ENCODE measurements around the gene PABPN1L.

GRCh38 chr16:88850531-88851199, 15.8 kb downstream of the PABPN1L start:
- no peak for TF ChIP-seq POLR2A (IDR thresholded peaks at IDR 0.05)
- no peak for TF ChIP-seq CTCF (IDR thresholded peaks at IDR 0.05 in 8 of 11, conservative IDR thresholded peaks at IDR 0.05 in 3 of 11)
